Suprapubic skin (tissue), 4 donors: ENCODE data around the gene NRARP.

ENCODE experiments used
- POLR2A ChIP-seq, 2 donors: fragments of 450-650 bp; IDR thresholded peaks; one replicate each; pipeline ENCODE4 v1.6.1; 2017; ENCODE audit warnings: antibody characterized with exemption in 2 of 2, mild to moderate bottlenecking in 2 of 2, moderate library complexity in 2 of 2
- POLR2AphosphoS5 ChIP-seq, 3 donors: sonication (generic); formaldehyde crosslinking; IDR thresholded peaks; one replicate each; pipeline ENCODE4 v1.6.1; 2017; ENCODE audit warnings: antibody characterized with exemption in 3 of 3
- TF ChIP-seq, protein P1 (sequence below), 2 donors: fragments of 200-600 bp in 1 of 2; fragments of 450-650 bp in 1 of 2; sonication (generic) in 1 of 2; IDR thresholded peaks; one replicate each; pipeline ENCODE4 v1.5.1; 2016 to 2019; ENCODE audit warnings: antibody characterized with exemption in 2 of 2, mild to moderate bottlenecking in 1 of 2, moderate library complexity in 1 of 2

DNA sequence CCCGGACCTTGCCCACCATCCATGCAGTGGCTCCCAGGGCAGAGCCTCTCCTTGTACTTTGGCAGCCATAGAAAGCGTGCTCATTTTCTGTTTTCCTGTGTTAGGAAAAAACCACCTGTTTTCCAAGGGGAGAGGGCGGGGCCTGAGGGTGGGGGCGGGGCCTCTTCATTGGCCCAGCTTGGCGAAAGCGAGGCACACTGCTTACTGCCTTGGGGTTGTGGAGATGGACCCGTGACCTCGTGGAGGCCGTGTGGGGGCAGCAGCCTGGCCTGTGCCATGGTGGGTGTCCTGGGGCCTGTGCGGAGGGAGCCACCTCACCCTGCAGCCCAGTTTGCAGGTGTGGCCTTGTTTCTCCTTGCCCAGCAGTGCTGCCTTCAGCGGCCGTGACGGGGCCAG is 29.0 kb downstream of the NRARP start:
- TF ChIP-seq, protein P1, sequence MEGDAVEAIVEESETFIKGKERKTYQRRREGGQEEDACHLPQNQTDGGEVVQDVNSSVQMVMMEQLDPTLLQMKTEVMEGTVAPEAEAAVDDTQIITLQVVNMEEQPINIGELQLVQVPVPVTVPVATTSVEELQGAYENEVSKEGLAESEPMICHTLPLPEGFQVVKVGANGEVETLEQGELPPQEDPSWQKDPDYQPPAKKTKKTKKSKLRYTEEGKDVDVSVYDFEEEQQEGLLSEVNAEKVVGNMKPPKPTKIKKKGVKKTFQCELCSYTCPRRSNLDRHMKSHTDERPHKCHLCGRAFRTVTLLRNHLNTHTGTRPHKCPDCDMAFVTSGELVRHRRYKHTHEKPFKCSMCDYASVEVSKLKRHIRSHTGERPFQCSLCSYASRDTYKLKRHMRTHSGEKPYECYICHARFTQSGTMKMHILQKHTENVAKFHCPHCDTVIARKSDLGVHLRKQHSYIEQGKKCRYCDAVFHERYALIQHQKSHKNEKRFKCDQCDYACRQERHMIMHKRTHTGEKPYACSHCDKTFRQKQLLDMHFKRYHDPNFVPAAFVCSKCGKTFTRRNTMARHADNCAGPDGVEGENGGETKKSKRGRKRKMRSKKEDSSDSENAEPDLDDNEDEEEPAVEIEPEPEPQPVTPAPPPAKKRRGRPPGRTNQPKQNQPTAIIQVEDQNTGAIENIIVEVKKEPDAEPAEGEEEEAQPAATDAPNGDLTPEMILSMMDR (IDR thresholded peaks at IDR 0.05), result no peak
- no peak for TF ChIP-seq POLR2A (IDR thresholded peaks at IDR 0.05)
- no peak for TF ChIP-seq POLR2AphosphoS5 (IDR thresholded peaks at IDR 0.05)
